ENCODE measurements around the gene SZT2.

The SZT2 gene

DNA sequence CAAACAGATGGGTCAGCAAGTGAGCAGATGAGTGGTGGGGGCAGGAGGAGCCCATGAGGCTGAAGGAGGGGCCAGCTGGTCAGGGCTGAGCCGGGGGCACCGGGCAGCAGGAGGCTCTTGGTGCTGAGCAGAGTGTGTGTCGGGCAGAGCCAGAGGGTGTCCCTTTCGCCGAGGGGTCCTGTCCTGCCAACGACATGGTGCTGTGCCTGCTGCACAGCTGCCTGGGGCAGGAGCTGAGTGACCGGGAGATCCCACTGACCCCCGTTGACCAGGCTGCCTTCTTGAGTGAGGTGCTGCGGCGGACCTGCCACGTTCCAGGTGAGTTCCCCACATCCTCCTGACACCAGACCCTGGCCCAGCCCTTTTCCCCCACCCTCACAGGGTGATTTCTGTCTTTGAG lies 36.5 kb downstream of the SZT2 start:
- no peak for DNase-seq

DNA sequence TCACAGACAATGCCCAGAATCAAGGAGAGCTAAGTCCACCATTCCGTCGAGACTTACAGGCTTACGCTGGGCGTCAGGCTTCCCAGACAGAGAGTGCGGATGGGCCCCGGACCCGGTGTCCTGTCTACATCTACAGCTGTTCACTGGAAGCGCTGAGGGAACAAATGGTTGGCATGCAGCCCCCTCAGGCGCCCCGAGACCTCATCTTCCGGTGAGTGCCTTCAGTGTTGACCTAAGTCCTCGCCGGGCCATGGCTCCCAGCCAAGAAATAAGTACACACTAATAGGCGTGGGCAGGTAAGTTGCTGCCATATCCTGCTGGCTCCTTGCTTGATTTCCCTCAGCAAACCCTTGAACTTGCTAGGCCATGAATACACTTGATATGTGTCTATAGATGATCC lies 37.8 kb downstream of the SZT2 start:
- DNase-seq: no peak

DNA sequence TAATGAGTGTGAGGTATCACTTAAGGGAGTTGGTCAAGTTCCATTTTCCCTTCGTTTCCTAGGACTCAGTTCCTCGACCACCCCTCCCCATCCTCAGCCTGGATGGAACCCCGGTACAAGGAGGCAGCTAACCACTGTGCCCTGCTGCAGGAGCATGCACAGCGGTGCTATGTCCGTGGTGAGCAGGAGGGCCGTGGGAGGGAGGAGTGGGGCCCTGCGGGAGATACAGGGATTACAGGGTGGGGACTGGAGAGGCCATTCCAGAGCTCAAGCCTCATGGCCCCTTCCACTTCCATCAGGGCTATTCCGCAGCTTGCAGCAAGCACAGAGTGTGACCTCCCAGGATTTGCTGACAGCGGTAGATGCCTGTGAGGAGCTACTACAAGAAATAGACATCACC lies 38.2 kb downstream of the SZT2 start:
- DNase-seq: no peak

DNA sequence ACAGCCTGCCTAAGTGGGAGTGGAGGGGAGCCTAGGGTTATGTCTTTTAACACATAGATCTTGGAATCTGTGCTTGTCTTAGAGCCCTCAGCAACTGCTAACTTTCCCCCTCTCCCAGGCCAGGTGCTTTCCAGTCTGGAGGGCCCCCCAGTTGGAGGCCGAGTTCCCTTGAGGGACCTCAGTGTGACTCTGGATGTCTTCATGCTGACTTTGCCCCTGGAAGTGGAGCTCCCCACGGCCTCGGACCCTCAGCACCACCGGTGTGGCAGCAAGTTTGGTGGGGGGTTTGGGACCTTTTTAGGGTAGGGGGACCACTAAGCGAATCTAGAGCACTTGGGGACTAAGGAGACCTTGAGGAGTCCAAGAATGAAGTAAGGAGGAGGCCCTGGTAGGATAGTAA lies 41.1 kb downstream of the SZT2 start:
- DNase-seq: no peak

DNA sequence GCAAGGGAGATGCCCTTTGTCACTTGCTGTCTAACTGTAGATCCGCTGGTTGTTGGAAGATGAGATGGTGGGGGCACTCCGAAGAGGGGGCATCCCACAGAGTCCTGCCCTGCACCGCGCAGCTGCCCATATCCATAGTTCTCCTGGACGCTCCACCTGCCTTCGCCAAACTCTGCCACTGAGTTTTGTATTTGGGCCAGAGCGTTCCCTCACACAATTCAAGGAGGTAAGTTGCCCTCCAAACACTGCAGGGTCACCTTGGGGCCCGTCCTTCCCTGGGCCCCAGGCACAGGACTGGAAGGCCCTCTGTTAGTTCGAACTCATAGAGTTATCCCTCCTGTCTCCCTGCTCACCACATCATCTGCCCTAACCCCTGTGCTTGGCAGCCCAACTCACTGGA lies 42.0 kb downstream of the SZT2 start:
- DNase-seq: no peak

DNA sequence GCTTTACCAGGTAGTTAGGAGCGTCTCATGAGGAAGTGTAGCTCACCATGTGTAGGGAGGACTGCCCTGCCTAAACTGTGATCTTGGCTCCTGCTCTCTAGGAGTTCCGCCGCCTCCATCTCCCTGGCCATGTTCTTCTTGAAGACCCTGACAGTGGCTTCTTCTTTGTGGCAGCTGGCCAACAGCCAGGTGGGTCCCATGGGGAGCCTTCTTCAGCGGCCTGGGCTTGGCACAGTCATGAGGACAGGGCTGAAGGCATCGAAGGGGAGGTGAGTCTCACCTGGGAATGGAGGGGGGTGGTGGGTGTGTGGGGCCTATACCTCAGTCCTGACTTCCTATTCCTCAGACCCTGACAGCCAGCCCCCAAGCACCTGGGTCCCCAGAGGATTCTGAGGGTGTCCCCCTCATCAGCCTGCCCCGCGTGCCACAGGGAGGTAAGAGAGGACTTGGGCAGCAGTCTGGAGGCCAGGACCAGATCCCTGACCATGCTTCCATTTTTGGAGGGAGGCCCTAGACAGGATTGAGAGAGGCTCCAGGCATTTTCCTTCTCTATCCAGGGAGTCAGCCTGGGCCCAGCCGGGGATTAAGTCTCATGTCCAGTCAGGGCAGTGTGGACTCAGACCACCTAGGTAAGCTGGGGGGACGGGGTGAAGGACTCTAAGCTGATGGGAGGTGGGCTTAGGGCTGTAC lies 42.6 kb downstream of the SZT2 start:
- no peak for DNase-seq

DNA sequence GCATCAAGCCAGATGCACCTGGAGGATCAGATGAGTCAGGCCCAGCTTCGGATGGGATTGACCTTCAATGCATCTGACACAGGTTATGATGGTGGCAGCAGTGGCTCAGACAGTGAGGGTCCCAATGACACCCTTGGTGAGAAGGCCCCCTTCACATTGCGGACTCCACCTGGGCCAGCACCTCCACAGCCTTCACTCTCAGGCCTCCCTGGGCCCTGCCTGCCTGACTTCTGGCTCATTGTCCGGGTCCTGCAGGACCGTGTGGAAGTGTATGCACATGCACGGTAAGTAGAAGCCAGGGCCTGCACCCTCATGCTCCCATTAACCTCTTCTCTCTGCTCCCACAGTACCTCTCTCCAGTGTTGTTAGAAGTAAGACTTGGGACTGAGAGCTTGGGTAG lies 43.2 kb downstream of the SZT2 start:
- no peak for DNase-seq

DNA sequence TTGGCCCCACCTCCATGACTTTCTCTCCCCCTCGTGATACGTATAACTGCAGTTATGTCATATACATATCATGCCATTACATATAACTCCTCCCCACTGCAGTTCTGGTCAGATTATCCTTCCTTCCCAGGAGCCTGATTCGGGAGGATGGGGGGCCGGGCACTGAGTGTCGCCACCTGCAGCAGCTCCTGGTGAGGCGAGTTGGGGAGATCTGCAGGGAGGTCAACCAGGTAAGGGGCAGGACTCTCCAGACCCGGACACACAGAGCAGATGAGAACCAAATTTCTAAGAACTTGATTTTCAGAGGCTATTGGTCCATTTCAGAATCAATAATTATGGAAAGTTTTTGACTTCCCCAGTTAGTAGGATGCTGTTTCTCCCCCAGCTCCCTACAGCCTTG lies 44.6 kb downstream of the SZT2 start:
- no peak for DNase-seq

DNA sequence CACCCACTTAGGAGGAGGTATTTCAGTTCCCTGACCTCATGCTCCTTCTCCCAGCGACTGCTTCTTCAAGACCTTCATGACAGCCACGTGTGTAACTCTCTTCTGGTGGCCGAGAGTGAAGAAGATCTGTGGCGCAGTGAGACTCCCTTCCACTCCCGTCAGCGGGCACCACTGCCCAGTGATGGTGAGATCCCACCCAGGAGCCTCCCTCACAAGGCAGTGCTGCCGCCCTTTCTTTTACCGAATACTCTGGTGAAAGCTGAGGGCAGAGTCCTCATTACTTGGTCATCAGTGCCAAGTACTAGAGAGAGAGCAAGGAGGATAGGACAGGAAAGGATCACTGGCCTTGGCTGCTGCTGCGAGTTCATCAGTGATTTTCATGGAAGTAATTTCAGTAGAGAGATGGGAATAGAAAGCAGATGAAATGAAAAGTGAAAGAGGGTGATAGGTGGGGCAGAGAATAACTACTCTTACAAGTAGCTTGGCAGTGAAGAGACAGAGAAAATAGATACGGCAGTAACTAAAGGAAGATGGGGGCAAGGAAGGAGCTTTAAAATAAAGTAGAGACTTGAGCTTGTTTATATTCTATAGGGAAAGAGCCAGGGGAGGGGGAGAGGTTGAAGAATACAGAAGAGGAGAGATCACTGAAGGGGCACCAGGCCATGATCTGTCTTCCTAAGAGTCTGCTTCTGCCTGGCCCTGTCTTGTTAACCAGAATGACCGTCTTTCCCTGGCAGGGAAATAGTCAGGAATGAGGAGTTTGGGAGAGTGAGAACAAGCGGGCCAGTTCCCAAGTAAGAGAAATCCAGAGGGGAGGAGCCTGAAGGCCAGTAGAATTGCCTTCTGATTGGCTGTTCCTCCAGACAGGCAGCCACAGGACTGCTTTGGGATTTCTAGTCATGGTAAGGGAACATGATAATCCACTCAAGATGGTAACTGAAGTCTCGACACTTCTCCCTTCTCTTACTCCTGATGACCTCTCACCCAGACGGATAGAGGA lies 45.7 kb downstream of the SZT2 start:
- no peak for DNase-seq

DNA sequence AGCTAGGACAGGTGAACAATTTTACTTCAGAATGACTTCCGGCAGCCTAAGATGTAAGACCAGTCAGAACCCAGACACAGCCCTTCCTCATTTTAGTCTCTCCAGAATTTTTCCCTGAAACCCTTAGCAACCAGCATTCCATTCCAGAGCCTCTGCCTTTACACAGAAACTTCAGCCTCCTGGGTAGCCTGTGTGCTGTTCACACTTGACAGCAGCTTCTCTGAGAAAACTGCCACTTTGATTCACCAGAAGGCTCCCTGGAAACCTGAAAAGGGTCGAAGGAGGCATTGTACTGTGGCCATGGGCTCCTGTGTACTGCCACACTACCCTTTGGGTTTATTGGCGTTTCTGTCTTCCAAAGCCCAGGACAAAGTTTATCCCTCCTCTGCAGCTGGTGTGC lies 46.7 kb downstream of the SZT2 start:
- no peak for DNase-seq

DNA sequence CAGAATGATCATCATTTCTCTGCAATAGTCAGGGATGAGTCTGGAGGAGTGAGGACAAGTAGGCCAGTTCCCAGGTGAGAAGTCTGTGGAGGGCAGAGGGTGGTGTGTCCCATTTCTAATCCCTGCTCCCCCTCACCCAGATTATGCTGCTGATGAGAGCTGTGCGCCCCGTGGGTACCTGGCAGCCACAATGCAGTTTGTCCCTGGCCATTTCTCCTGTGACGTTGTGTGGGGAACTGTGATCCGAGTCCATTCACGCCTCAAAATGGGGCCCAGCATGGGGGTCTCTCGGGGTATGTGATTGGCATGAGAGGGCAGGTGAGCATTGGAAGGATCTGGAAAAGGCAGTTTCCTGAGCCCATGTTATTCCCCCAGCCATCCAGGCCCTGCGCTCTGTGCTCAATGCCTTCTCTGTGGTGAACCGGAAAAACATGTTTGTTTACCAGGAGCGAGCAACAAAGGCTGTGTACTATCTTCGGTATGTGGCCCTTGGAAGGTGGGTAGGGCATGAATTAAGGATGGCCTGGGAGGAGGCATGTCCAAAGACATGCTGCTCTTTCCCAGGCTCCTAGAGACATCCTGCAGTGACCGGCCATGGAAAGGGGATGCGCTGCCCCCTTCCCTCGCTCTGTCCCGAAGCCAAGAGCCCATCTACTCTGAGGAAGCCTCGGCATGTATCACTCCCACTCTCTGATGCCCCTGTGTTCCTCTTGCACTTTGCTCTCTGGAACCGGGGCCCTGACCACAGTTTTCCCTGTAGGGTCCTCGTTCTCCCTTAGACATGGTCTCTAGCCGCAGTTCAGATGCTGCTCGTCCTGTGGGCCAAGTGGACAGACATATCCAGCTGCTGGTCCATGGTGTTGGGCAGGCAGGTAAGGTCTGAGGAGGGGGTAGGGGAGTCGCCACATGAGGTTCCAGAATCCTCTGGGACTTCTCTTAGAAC lies 47.6 kb downstream of the SZT2 start:
- no peak for DNase-seq

DNA sequence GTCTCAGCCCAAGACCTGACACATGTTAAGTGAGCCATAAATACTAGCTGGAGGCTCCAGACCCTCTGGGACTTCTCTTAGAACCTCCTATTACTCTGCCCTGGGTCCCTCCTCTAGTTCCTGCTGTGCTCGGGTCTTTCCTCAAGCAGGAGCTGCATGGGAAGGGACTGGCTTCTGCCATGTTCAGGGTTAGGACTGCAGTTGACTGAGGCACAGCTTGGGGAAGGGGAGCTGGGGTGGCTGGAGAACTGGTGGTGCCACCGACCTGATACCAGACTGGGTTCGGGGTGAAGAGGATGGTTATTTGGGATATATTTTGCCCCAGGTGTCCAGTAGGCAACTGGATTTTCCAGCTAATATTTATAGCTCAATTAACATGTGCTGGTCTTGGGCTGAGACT lies 48.3 kb downstream of the SZT2 start:
- no peak for DNase-seq

DNA sequence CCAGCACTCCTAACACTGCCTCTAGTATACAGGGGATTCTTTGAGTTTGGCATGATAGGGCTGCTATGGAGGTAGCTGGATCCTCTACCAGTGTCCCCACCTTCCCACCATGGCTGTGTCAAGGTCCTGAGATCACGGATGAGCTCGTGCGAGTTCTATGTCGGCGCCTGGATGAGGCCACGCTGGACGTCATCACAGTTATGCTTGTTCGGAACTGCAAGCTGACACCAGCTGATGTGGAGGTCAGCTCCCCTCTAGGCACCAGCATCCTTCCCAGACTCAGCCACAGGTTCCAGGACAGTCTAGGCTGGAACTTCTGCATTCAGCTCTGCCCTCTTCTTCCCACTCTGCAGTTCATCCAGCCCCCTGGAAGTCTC lies 48.9 kb downstream of the SZT2 start:
- DNase-seq: no peak

DNA sequence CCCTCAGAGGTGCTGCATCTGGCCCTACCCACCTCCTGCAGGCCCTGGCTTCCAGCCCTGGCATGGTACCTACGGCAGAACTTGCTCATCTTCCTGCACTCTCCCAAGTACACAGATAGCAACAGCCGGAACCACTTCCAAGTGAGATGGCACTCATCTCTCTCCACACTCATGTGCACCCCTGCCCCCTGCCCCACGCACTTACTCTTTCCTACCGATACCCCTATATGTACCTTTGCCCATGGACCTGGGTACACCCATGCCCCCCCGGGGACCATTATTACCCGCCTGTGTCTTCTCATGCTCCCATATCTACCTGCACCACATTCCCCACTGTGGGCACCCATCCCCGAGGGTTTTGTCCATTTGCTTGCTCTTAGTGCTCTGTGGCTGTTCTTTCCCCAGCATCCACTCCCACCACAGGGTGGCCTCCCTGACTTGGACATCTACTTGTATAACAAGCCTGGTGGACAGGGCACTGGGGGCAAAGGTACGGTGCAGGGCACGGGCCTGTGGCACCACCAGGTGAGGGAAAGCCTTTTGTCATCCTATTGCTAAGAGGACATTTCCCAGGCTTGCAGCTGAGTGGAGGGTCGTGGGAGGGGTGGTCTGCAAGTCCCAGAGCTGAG lies 49.4 kb downstream of the SZT2 start:
- no peak for DNase-seq

DNA sequence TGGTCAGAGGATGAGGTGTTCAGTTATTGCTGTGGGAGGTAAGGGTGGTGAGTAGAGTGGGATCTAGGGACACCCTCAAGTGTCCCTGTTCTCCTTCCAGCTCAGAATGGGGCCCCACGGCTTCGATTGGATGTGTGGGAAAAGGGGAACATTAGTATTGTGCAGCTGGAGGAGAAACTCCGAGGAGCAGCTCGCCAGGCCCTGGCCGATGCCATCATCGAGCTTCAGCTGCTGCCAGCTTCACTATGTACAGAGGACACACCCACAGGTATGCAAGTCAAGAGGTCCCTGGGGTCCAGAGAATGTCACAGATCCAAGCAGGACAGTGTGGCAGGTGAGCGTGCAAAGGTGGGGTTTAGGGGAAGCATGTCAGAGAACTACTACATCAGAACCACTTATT lies 50.1 kb downstream of the SZT2 start:
- DNase-seq: no peak

DNA sequence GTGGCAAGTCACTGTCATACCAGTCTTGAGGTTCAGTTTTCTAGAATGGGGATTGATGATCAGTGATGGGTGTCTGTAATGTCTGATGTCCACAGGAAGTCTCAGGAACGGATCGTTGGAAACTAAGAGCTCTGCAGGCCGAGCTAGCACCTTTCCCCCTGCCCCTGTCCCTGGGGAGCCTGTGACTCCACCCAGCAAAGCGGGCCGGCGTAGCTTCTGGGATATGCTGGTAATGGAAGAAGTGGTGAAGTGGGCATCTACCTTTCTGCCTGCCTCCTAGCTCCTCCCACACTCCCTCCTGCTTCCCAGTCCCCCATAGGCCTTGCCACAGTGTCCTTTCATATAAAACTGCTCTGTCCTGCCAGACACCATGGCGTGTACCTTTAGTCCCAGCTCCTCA lies 50.7 kb downstream of the SZT2 start:
- DNase-seq: peak; percentile 66

DNA sequence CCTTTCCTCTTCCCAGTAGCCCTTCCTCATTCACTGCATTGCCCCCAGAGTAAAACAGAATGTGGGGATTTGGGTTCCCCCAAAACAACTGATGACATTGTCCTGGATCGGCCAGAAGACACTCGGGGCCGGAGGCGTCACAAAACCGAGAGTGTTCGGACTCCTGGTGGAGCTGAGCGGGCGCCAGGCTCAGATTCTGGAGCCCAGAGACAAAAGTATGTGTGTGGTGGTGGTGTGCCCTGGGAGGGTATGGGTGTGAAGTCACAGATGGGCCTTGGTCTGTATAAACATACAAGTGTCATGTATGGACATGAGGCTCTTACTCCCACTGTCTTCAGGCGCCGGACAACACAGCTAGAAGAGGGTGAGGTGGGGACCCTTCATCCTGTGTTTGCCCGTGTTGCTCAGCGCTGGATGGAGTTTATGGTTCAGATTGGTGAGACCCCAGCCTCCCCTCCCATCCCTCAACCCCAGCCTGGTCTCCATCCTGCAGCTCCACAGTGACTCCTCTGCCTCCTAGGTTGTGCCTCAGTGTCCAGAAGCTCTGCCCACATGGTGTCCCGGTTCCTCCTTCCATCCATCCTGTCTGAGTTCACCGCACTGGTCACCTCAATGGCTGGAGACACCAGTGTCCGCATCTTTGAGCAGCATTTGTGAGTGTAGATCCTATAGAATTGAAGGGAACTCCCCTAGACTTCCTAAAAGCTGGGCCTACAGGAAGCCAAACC lies 51.6 kb downstream of the SZT2 start:
- no peak for DNase-seq

DNA sequence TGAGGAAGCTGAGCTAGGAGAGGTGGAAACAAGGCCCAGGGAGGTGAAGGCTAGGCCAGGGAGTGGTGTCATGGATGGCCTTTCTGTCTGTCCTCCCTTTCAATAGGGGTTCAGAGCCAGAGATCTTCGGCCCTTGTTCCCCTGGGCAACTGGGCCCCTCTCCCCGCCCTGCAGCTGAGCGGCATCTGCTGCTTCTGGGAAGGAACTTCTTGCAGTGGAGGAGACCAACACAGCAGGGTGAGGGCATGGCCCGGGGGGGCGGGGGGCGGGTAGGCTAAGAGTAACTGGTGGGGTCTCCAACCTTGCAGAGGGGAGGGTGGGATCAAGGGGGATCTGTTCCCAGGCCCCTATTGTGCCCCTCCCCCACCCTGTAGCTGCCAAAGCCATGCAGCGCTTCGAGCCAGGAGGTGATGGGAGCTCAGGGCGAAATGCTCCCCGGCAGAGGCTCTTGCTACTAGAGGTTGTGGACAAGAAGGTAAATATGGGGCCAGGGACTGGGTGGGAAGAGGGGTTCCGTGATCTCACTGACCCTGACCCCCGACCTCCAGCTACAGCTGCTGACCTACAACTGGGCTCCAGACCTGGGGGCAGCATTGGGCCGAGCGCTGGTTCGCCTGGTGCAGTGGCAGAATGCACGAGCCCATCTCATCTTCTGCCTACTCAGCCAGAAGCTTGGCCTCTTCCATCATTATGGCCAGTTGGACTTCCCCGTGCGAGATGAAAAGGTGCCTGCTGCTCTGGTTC lies 52.4 kb downstream of the SZT2 start:
- no peak for DNase-seq

DNA sequence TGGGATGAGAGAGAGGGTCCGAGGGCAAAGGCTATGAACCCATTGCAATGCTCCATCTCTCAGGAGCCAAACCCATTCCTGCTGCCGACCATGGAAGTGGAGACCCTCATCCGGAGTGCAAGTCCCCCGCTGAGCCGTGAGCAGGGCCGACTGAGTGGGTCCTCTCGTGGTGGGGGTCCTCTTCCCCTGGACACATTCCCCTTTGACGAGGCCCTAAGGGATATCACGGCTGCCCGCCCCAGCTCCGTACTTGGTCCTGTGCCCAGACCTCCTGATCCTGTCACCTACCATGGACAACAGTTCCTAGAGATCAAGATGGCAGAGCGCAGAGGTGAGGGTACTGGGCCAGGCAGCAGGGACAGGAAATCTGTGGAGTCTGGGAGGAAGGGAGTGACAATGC lies 53.1 kb downstream of the SZT2 start:
- no peak for DNase-seq

DNA sequence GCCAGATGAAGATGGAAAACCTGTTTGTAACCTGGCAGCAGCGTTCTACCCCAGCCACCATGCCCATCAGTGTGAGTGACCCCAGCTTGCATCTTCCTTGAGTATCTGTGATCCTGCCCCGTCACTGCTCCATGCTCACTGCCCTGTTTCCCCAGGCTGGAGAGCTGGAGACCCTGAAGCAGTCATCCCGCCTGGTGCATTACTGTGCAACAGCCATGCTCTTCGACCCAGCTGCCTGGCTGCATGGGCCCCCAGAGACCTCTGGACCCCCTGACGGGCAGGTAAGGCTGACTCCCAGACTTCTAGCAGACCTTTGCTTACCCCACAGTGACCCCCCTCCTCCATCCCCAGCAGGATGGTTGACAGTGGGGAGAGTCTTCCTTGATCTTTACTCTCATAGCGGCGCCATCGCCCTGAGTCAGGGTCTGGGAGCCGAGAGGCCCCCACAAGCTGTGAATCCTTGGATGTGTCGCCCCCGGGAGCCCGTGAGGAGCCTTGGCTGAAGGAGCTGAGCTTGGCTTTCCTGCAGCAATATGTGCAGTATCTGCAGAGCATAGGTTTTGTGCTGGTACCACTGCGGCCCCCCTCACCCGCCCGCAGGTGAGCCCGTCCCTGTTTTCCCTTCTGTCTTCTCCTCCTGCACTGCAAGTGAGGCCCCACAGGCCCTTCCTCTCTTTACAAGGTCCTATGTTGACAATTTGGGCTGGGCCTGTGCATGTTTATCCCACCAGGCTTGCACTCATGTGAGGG lies 53.7 kb downstream of the SZT2 start:
- DNase-seq: no peak

Data from NCI-H1105 treated with DMSO at 0.1 percent for 48 hours (cell line).